ENCODE results near the gene FOXRED2. TPM values are rescaled to one million over a fixed set of nuclear protein-coding genes. Genes with fewer than 3 reads are reported as not detected.

Gene FOXRED2
- total RNA-seq (3.4 TPM), polyA plus RNA-seq (2.5 TPM)
- long read RNA-seq, donor 1, result 0 reads
- long read RNA-seq, donor 2, partial matches to known transcripts, result 0 of 6 reads
- long read RNA-seq, donor 2, other reads (novel, unspliced or antisense), result 0 of 6 reads
- long read RNA-seq, donor 3, result 0 reads
- long read RNA-seq, donor 4, result 0 reads
- long read RNA-seq, donor 5, full-length matches to known transcripts, result 2 of 2 reads
- long read RNA-seq, donor 5, partial matches to known transcripts, result 0 of 2 reads
- long read RNA-seq, donor 5, other reads (novel, unspliced or antisense), result 0 of 2 reads
- long read RNA-seq, donor 6, full-length matches to known transcripts, result 4 of 4 reads
- long read RNA-seq, donor 6, partial matches to known transcripts, result 0 of 4 reads
- long read RNA-seq, donor 6, other reads (novel, unspliced or antisense), result 0 of 4 reads
- long read RNA-seq, donor 7, result 0 reads
- long read RNA-seq, donor 8, result 0 reads
- long read RNA-seq, donor 9, partial matches to known transcripts, result 0 of 1 reads
- long read RNA-seq, donor 9, other reads (novel, unspliced or antisense), result 0 of 1 reads
- long read RNA-seq, donor 10, result 0 reads

DNA sequence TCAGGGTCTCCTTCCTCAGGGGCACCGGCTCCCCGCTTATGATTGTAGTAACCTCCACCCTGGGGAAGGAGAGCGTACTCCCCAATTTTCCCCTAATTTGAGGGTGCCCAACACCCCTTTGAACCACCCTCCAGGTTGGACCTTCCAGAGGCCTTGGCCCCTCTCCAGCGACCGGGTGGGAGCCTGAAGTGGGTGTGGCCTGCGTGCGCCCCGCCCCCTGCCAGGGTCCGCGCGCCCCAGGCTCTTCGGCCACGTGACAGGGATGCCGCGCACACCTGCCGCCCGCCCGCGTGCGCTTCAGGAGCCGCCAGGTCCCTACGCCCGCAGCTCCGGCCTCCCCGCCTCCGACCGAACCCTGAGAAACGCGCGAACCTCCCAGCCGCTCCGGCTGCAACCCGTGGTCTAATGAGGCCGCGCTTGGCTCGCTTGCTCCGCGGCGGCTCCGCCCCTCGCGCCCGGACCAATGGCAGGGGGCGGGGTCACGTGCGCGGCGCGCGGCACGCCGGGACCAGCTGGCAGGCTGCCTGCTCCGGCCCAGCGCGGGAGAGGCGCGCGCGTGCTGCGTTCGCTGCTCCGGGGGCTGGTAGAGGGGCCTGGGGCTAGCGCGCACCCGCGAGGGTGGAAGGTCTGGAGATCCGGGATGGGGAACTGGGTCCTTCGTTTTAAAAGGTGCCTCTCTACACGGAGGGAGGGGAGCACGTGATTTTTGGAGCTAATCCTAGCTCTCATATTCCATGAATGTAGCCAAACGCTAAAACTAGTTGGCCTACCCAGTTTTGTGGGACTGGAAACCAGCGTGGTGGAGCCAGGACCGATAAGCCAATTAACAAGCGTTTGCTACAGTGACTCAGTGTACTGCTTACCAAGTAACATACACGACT, at the start of gene FOXRED2:
Gene FOXRED2 (minus strand): TSS at position 404 of the 881 bp plus-strand sequence. CDS start 618 bp downstream, outside the sequence.
- Histone ChIP-seq H3K36me3 (ENCODE audit: control insufficient read depth in 2 of 2, insufficient read depth in 2 of 2, low read length in 1 of 2) (peaks cover 19 to 21% of the 10 kb centered on the region in 2 donors), H3K4me3 (ENCODE audit: low read length in 2 of 2) (peak within 1 kb of the TSS; percentile 35 to 75), H3K27me3 (ENCODE audit: control insufficient read depth in 2 of 2, insufficient read depth in 1 of 2, low read length in 1 of 2) (no peaks in the 10 kb centered on the region), H3K27ac (ENCODE audit: low read depth in 1 of 2, low read length in 1 of 2) (peak within 1 kb of the TSS; percentile 14 to 60), H3K9me3 (ENCODE audit: control insufficient read depth in 2 of 2, insufficient read depth in 1 of 2, low read length in 1 of 2) (peaks cover 0 to 7% of the 10 kb centered on the region in 2 donors), H3K4me1 (ENCODE audit: control insufficient read depth in 2 of 2, insufficient read depth in 2 of 2, low read length in 2 of 2) (peaks cover 12 to 13% of the 10 kb centered on the region in 2 donors)
- DNase-seq (ENCODE audit: low read depth in 6 of 9, low spot score in 9 of 9), result peak in 8 of 9 donors; percentile 45 to 92 (median 82)
- WGBS, result 7% methylated on average over 75 of the region's 75 CpGs

DNA sequence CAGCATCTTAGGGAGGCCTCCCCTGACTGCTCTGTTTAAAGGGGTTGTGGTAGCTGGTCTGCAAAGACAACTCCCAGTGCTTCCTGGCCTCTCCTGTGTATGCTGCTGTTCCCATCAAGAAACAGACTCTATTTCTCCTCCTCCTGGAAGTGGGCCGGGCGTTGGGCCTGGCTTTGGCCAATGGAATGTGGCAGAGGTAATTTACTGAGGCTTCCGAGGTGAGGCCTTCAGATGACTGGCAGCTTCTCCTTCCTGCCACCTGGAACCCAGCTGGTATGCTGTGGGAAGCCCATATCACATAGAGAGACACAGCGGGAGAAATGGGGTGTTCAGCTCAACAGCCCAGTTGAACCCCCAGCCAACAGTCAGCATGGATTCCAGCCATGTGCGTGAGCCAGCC, 47.3 kb upstream of the FOXRED2 start:
- Histone ChIP-seq H3K27ac (ENCODE audit: low read depth in 1 of 2, low read length in 1 of 2) (no peak overlapping the region), H3K4me3 (ENCODE audit: low read length in 2 of 2) (no peak overlapping the region), H3K36me3 (ENCODE audit: control insufficient read depth in 2 of 2, insufficient read depth in 2 of 2, low read length in 1 of 2) (no peaks in the 10 kb centered on the region), H3K4me1 (ENCODE audit: control insufficient read depth in 2 of 2, insufficient read depth in 2 of 2, low read length in 2 of 2) (no peaks in the 10 kb centered on the region), H3K9me3 (ENCODE audit: control insufficient read depth in 2 of 2, insufficient read depth in 1 of 2, low read length in 1 of 2) (no peaks in the 10 kb centered on the region), H3K27me3 (ENCODE audit: control insufficient read depth in 2 of 2, insufficient read depth in 1 of 2, low read length in 1 of 2) (no peaks in the 10 kb centered on the region)
- DNase-seq (ENCODE audit: low read depth in 6 of 9, low spot score in 9 of 9), result peak in 1 of 9 donors; percentile 16
- 37% methylated on average over 5 of the region's 5 CpGs for WGBS

GRCh38 chr22:36552289-36552688, 45.4 kb upstream of the FOXRED2 start:
- no peaks in the 10 kb centered on the region for H3K27me3 ChIP-seq (ENCODE audit: control insufficient read depth in 2 of 2, insufficient read depth in 1 of 2, low read length in 1 of 2)
- no peaks in the 10 kb centered on the region for H3K9me3 ChIP-seq (ENCODE audit: control insufficient read depth in 2 of 2, insufficient read depth in 1 of 2, low read length in 1 of 2)
- WGBS, result 14% methylated on average over 1 of the region's 1 CpG
- H3K27ac ChIP-seq (ENCODE audit: low read depth in 1 of 2, low read length in 1 of 2), result no peak overlapping the region
- no peak overlapping the region for H3K4me3 ChIP-seq (ENCODE audit: low read length in 2 of 2)
- no peaks in the 10 kb centered on the region for H3K4me1 ChIP-seq (ENCODE audit: control insufficient read depth in 2 of 2, insufficient read depth in 2 of 2, low read length in 2 of 2)
- H3K36me3 ChIP-seq (ENCODE audit: control insufficient read depth in 2 of 2, insufficient read depth in 2 of 2, low read length in 1 of 2), result no peaks in the 10 kb centered on the region
- peak in 1 of 9 donors; percentile 14 for DNase-seq (ENCODE audit: low read depth in 6 of 9, low spot score in 9 of 9)

DNA sequence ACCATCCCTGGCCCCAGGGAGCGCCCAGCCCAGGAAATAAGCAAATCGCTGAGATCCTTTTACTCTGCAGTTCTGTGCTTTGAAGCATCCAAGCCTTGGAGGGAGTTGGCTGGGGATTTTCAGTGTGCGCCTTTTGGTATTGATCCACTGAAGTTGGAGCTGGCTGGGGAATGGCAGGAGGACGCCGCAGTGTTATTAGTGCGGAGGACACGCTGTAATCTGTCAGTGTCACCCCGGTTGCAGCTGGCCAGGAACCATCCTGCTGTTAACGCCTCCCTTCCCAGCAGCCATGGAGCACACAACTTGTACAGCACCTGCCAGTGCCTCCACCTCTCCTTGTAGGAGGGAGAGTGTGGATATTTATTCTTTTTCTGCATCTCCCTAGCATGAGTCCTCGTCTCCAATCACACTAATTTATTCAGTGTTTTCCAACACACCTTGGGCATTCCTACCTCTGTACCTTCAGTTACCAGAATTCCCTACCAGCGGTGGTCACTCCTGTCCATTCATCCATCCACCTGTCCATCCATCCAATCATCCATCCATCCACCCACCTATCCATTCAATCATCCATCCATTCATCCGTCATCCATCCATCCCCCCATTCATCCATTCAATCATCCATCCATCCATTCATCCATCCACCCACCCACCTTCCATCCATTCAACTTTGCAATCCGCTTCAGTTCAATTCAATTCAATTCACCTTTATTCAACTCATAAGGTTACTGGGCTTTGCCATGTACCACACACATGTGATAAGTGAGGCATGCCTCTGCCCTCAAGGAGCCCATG, 44.1 kb upstream of the FOXRED2 start:
- H3K9me3 ChIP-seq (ENCODE audit: control insufficient read depth in 2 of 2, insufficient read depth in 1 of 2, low read length in 1 of 2), result no peaks in the 10 kb centered on the region
- 91% methylated on average over 13 of the region's 13 CpGs for WGBS
- no peak overlapping the region for H3K4me3 ChIP-seq (ENCODE audit: low read length in 2 of 2)
- H3K27ac ChIP-seq (ENCODE audit: low read depth in 1 of 2, low read length in 1 of 2), result no peak overlapping the region
- H3K27me3 ChIP-seq (ENCODE audit: control insufficient read depth in 2 of 2, insufficient read depth in 1 of 2, low read length in 1 of 2), result peaks cover 0 to 2% of the 10 kb centered on the region in 2 donors
- DNase-seq (ENCODE audit: low read depth in 6 of 9, low spot score in 9 of 9), result no peak
- no peaks in the 10 kb centered on the region for H3K4me1 ChIP-seq (ENCODE audit: control insufficient read depth in 2 of 2, insufficient read depth in 2 of 2, low read length in 2 of 2)
- H3K36me3 ChIP-seq (ENCODE audit: control insufficient read depth in 2 of 2, insufficient read depth in 2 of 2, low read length in 1 of 2), result no peaks in the 10 kb centered on the region

DNA sequence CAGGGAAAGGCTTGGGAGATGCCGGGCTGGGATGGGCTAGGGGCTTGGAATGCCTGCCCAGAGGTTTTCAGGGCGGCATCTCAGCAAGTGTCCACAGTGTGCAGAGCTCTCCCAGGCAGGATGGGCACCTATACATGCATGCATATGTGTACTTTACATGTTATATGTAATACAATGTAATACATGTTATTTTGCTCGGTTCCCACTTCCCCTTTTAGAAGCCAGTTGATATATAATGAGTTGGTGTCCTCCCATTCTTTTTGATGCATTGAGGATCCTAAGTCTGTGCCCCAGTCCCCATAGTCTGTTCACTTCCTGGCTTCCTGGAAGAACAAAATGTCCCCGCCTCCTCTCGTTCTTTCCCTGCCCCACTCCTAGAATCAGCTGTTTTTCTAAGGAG, 42.2 kb upstream of the FOXRED2 start:
- no peak overlapping the region for H3K27ac ChIP-seq (ENCODE audit: low read depth in 1 of 2, low read length in 1 of 2)
- H3K27me3 ChIP-seq (ENCODE audit: control insufficient read depth in 2 of 2, insufficient read depth in 1 of 2, low read length in 1 of 2), result peaks cover 0 to 3% of the 10 kb centered on the region in 2 donors
- 75% methylated on average over 5 of the region's 5 CpGs for WGBS

DNA sequence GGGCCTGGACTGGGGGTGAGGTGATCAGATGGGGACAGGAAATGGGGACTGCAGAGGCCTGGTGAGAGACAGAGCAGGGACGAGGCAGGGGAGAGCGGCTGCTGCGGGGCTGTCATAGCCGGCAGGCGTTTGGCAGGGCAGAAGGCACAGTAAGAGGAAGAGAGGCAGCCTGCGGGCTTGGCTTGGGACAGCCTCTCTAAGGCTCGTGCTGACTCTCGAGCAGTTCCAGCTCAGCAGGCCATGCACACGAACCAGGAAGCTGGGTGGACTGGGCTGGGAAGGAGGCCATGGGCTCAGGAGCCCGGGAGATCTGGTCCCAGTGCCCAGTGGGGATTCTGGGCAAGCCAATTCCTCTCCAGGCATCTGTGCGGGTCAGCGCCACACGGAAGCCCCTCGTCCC, 41.8 kb upstream of the FOXRED2 start:
- DNase-seq (ENCODE audit: low read depth in 6 of 9, low spot score in 9 of 9), result no peak
- no peaks in the 10 kb centered on the region for H3K9me3 ChIP-seq (ENCODE audit: control insufficient read depth in 2 of 2, insufficient read depth in 1 of 2, low read length in 1 of 2)
- no peaks in the 10 kb centered on the region for H3K36me3 ChIP-seq (ENCODE audit: control insufficient read depth in 2 of 2, insufficient read depth in 2 of 2, low read length in 1 of 2)
- H3K27me3 ChIP-seq (ENCODE audit: control insufficient read depth in 2 of 2, insufficient read depth in 1 of 2, low read length in 1 of 2), result peaks cover 0 to 3% of the 10 kb centered on the region in 2 donors
- H3K27ac ChIP-seq (ENCODE audit: low read depth in 1 of 2, low read length in 1 of 2), result no peak overlapping the region
- H3K4me3 ChIP-seq (ENCODE audit: low read length in 2 of 2), result no peak overlapping the region
- H3K4me1 ChIP-seq (ENCODE audit: control insufficient read depth in 2 of 2, insufficient read depth in 2 of 2, low read length in 2 of 2), result no peaks in the 10 kb centered on the region
- 88% methylated on average over 14 of the region's 14 CpGs for WGBS

More for the DNA sequence above, 42.2 kb upstream of the FOXRED2 start:
- H3K4me1 ChIP-seq (ENCODE audit: control insufficient read depth in 2 of 2, insufficient read depth in 2 of 2, low read length in 2 of 2), result no peaks in the 10 kb centered on the region
- DNase-seq (ENCODE audit: low read depth in 6 of 9, low spot score in 9 of 9), result no peak
- H3K9me3 ChIP-seq (ENCODE audit: control insufficient read depth in 2 of 2, insufficient read depth in 1 of 2, low read length in 1 of 2), result no peaks in the 10 kb centered on the region
- no peaks in the 10 kb centered on the region for H3K36me3 ChIP-seq (ENCODE audit: control insufficient read depth in 2 of 2, insufficient read depth in 2 of 2, low read length in 1 of 2)
- no peak overlapping the region for H3K4me3 ChIP-seq (ENCODE audit: low read length in 2 of 2)

- Histone ChIP-seq H3K27ac (ENCODE audit: low read depth in 1 of 2, low read length in 1 of 2) (no peak overlapping the region), H3K27me3 (ENCODE audit: control insufficient read depth in 2 of 2, insufficient read depth in 1 of 2, low read length in 1 of 2) (peaks cover 0 to 3% of the 10 kb centered on the region in 2 donors), H3K9me3 (ENCODE audit: control insufficient read depth in 2 of 2, insufficient read depth in 1 of 2, low read length in 1 of 2) (no peaks in the 10 kb centered on the region), H3K4me1 (ENCODE audit: control insufficient read depth in 2 of 2, insufficient read depth in 2 of 2, low read length in 2 of 2) (no peaks in the 10 kb centered on the region), H3K36me3 (ENCODE audit: control insufficient read depth in 2 of 2, insufficient read depth in 2 of 2, low read length in 1 of 2) (no peaks in the 10 kb centered on the region), H3K4me3 (ENCODE audit: low read length in 2 of 2) (no peak overlapping the region)
- WGBS, result 83% methylated on average over 6 of the region's 6 CpGs
- DNase-seq (ENCODE audit: low read depth in 6 of 9, low spot score in 9 of 9), result no peak
Measured at GRCh38 chr22:36546932-36547331, 40.1 kb upstream of the FOXRED2 start.

- Histone ChIP-seq H3K36me3 (ENCODE audit: control insufficient read depth in 2 of 2, insufficient read depth in 2 of 2, low read length in 1 of 2) (no peaks in the 10 kb centered on the region), H3K27ac (ENCODE audit: low read depth in 1 of 2, low read length in 1 of 2) (no peak overlapping the region), H3K9me3 (ENCODE audit: control insufficient read depth in 2 of 2, insufficient read depth in 1 of 2, low read length in 1 of 2) (no peaks in the 10 kb centered on the region), H3K27me3 (ENCODE audit: control insufficient read depth in 2 of 2, insufficient read depth in 1 of 2, low read length in 1 of 2) (peaks cover 0 to 3% of the 10 kb centered on the region in 2 donors), H3K4me1 (ENCODE audit: control insufficient read depth in 2 of 2, insufficient read depth in 2 of 2, low read length in 2 of 2) (no peaks in the 10 kb centered on the region), H3K4me3 (ENCODE audit: low read length in 2 of 2) (no peak overlapping the region)
- 32% methylated on average over 23 of the region's 23 CpGs for WGBS
- peak in 3 of 9 donors; percentile 12 to 40 (median 31) for DNase-seq (ENCODE audit: low read depth in 6 of 9, low spot score in 9 of 9)
Measured at GRCh38 chr22:36546092-36546804, 39.4 kb upstream of the FOXRED2 start.
